Esophagus squamous epithelium (tissue), 5 donors: ENCODE data around the gene DAAM1. TPM values are rescaled to one million over a fixed set of nuclear protein-coding genes. Genes with fewer than 3 reads are reported as not detected.

Experiments used
- DNase-seq: peaks from one replicate; lab custom pipeline; 2025; lab: John Stamatoyannopoulos, UW
- H3K27ac ChIP-seq, 4 donors: fragments of 200-600 bp; sonication (generic); one replicate each; pipeline ENCODE4 v1.5.1; 2016 to 2019; ENCODE audit warnings: mild to moderate bottlenecking in 1 of 4
- H3K27me3 ChIP-seq, 4 donors: fragments of 200-600 bp; sonication (generic); 1 replicate in 3 of 4; 2 replicates in 1 of 4; pipeline versions ENCODE4 v1.5.1 to v1.6.0; 2017 to 2021; ENCODE audit warnings: antibody characterized with exemption in 1 of 4
- H3K36me3 ChIP-seq, 3 donors: fragments of 200-600 bp; sonication (generic); one replicate each; pipeline ENCODE4 v1.5.1; 2016 to 2019
- H3K4me1 ChIP-seq, 3 donors: fragments of 200-600 bp; sonication (generic); one replicate each; pipeline ENCODE4 v1.5.1; 2017 to 2019
- H3K4me3 ChIP-seq, 4 donors: fragments of 200-600 bp; sonication (generic); 1 replicate in 3 of 4; 2 replicates in 1 of 4; pipeline ENCODE4 v1.5.1; 2016 to 2019; ENCODE audit warnings: mild to moderate bottlenecking in 2 of 4, moderate library complexity in 1 of 4
- H3K9me3 ChIP-seq, 3 donors: fragments of 200-600 bp; sonication (generic); one replicate each; pipeline ENCODE4 v1.5.1; 2016 to 2019
- POLR2A ChIP-seq, 4 donors: fragments of 450-650 bp; IDR thresholded peaks; one replicate each; pipeline ENCODE4 v1.6.1; 2017; ENCODE audit warnings: antibody characterized with exemption in 4 of 4, mild to moderate bottlenecking in 4 of 4, moderate library complexity in 3 of 4
- WGBS, 2 donors: methylation state at CpG; one replicate each; pipeline ENCODE4 v1.1.5; 2018; 5-methylcytosine and 5-hydroxymethylcytosine counted together
- intact Hi-C: fragments of 100-400 bp; cut with DNase I; formaldehyde crosslinking; loops from one replicate; pipeline ENCODE4 v1.15.0; 2022
- total RNA-seq, 4 donors: library from RNA; depleted of rRNA; stranded (reverse); fragments of >200 nt; gene quantifications; one replicate each; pipeline ENCODE4 v1.1.0, GENCODE V29; 2016
- TF ChIP-seq, protein P1 (sequence below), 6 experiments: fragments of 450-650 bp in 4 of 6; fragments of 200-600 bp in 2 of 6; sonication (generic) in 2 of 6; IDR thresholded peaks; one replicate each; pipeline ENCODE4 v1.5.1; 2016 to 2019; ENCODE audit warnings: antibody characterized with exemption in 6 of 6, mild to moderate bottlenecking in 4 of 6, moderate library complexity in 4 of 6
- donor health status: DM: yes; HTN: yes; CAD: no.

DAAM1 gene
- total RNA-seq, 4 donors from 2014 or later: 47.2 to 91.7 (median 64.0) TPM

DNA sequence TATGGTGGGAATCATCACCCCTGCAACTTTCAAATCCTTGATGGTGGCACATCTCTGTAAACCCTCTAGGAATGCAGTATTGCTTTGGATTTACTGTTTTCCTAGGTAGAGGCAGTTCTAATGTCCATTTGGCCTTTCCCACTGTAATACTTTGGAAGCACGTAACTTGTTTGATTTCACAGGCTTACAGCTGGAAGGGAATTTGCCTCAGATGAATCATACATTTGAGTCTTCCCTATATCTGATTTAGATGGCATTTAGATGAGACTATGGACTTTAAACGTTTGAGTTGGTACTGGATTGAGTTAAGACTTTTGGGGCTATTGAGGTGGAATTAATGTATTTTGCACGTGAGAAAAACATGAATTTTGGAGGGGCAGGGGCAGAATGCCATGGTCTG lies 35.9 kb downstream of the DAAM1 start:
- no peak overlapping the region for H3K4me3 ChIP-seq
- no peaks in the 10 kb centered on the region for H3K9me3 ChIP-seq
- H3K4me1 ChIP-seq: peaks cover 0 to 49% (median 12%) of the 10 kb centered on the region in 3 donors
- H3K27ac ChIP-seq: no peak overlapping the region
- no peaks in the 10 kb centered on the region for H3K36me3 ChIP-seq
- intact Hi-C loops: no loop called here
- TF ChIP-seq, protein P1, sequence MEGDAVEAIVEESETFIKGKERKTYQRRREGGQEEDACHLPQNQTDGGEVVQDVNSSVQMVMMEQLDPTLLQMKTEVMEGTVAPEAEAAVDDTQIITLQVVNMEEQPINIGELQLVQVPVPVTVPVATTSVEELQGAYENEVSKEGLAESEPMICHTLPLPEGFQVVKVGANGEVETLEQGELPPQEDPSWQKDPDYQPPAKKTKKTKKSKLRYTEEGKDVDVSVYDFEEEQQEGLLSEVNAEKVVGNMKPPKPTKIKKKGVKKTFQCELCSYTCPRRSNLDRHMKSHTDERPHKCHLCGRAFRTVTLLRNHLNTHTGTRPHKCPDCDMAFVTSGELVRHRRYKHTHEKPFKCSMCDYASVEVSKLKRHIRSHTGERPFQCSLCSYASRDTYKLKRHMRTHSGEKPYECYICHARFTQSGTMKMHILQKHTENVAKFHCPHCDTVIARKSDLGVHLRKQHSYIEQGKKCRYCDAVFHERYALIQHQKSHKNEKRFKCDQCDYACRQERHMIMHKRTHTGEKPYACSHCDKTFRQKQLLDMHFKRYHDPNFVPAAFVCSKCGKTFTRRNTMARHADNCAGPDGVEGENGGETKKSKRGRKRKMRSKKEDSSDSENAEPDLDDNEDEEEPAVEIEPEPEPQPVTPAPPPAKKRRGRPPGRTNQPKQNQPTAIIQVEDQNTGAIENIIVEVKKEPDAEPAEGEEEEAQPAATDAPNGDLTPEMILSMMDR (IDR thresholded peaks at IDR 0.05): no peak
- no peak for TF ChIP-seq POLR2A (IDR thresholded peaks at IDR 0.05)
- no peaks in the 10 kb centered on the region for H3K27me3 ChIP-seq
- no peak for DNase-seq
- WGBS, 2 donors: 73 to 85% methylated on average over 3 of the region's 3 CpGs

DNA sequence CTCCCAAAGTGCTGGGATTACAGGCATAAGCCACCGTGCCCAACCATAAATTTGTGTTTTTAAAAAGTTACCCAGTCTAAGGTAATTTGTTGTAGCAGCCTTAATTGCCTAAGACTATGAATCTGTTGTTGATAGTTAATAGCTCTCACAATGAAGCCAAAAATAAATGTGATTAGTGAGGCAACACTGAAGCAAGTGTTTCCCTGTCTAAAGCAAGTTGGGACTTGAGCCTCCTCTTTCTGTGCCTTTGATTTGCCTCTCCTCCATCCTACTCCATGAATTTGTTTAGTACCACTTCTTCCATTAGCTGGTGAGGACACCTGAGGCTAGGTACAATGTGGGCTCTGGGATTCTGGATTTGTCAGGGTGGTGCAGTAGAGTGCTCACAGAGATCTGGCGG lies 36.8 kb downstream of the DAAM1 start:
- 70% methylated on average over 2 of the region's 2 CpGs for WGBS, 2 donors
- no peaks in the 10 kb centered on the region for H3K27me3 ChIP-seq
- H3K4me1 ChIP-seq: peaks cover 0 to 45% (median 22%) of the 10 kb centered on the region in 3 donors
- H3K36me3 ChIP-seq: no peaks in the 10 kb centered on the region
- no peak overlapping the region for H3K4me3 ChIP-seq
- DNase-seq: no peak
- H3K9me3 ChIP-seq: no peaks in the 10 kb centered on the region
- TF ChIP-seq POLR2A (IDR thresholded peaks at IDR 0.05): no peak
- TF ChIP-seq, protein P1 (IDR thresholded peaks at IDR 0.05): no peak
- intact Hi-C loops: no loop called here
- H3K27ac ChIP-seq: no peak overlapping the region

DNA sequence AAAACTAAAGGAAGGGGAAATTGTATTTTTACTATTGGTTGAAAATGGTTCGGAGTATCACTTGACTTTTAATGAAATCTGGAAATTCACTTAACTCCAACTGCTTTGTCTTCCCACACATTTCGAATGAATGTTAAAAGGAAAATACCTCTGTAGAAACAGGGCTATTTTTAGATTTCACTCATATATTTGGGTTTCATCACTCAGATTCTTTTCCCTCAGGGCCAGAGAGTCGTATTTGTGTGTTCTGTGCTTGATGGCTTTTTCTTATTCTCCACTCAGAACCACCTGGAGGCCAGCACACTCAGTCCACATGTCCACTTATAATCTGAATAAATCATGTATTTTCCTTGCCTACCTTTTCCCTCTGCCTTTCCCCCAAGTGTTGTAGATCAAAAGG lies 40.0 kb downstream of the DAAM1 start:
- WGBS, 2 donors: 49 to 59% methylated on average over 3 of the region's 3 CpGs
- no peak for DNase-seq
- Histone ChIP-seq H3K27ac (no peak overlapping the region), H3K27me3 (no peaks in the 10 kb centered on the region), H3K4me1 (peaks cover 0 to 39% (median 21%) of the 10 kb centered on the region in 3 donors), H3K9me3 (no peaks in the 10 kb centered on the region), H3K4me3 (no peak overlapping the region), H3K36me3 (no peaks in the 10 kb centered on the region)
- intact Hi-C loops: no loop called here
- TF ChIP-seq POLR2A (IDR thresholded peaks at IDR 0.05): no peak
- TF ChIP-seq, protein P1 (IDR thresholded peaks at IDR 0.05): no peak

DNA sequence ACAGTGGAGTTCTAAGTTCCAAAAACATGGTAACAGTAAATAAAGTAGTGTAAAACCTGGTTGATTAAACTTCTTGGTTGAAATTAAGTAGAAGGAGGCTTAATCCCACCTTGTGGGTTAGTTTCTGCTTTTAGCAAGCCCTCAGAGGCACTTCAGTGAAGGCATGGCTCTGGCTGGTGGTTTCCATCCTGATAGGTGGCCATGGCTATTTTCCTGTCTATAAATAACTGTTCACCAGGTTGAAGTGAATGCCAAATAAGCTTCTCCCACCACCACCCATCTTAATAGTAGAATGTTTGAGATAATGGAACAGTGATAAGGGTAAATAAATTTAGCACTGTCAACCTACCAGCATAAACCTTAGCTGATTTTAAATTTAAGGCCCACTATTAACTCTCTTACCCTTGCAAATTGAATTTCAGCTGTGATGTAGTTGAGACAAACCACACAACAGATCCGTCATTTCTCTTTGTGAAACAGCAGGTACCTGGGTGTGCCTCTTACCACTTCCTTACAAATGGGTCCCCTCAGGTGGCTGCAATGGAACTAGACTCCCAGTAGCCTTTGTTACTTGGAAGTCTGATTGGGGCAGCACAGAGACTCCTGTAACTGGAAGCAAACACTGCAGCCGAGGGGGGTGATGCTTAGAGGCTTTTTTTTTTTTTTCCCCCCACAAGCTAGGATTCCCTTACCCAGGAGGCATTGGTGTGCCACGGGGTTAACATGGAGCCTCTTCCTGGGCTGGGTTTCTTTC lies 41.4 kb downstream of the DAAM1 start:
- WGBS, 2 donors: 78 to 83% methylated on average over 2 to 3 of the region's 3 CpGs
- Histone ChIP-seq H3K27me3 (no peaks in the 10 kb centered on the region), H3K27ac (no peak overlapping the region), H3K36me3 (no peaks in the 10 kb centered on the region), H3K9me3 (no peaks in the 10 kb centered on the region), H3K4me1 (peaks cover 0 to 34% (median 21%) of the 10 kb centered on the region in 3 donors), H3K4me3 (no peak overlapping the region)
- intact Hi-C loops: no loop called here
- DNase-seq: no peak
- TF ChIP-seq, protein P1 (IDR thresholded peaks at IDR 0.05): no peak
- TF ChIP-seq POLR2A (IDR thresholded peaks at IDR 0.05): no peak

DNA sequence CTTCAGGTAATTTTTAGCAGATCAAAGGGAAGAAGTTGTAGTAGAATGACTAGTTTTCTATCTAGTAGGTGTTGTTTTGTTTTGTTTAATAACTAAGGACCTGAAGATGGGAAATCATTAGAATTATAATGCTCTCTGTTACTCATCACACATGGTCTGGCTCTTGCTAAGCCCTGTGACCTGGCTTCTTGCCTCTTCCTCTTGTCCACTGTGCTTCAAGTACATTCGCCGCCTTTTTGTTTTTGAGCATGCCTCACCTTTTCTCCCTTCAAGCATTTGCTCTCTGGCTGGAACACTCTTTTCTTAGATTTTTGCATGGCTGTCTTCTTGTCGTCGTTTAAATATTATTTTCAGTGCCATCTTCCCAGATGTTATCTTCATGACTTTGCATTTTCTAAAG lies 47.7 kb downstream of the DAAM1 start:
- no peaks in the 10 kb centered on the region for H3K36me3 ChIP-seq
- H3K4me3 ChIP-seq: no peak overlapping the region
- 71 to 87% methylated on average over 4 of the region's 4 CpGs for WGBS, 2 donors
- intact Hi-C loops: no loop called here
- no peak for TF ChIP-seq POLR2A (IDR thresholded peaks at IDR 0.05)
- no peaks in the 10 kb centered on the region for H3K9me3 ChIP-seq
- H3K4me1 ChIP-seq: peaks cover 2 to 41% (median 11%) of the 10 kb centered on the region in 3 donors
- no peak for DNase-seq
- H3K27ac ChIP-seq: no peak overlapping the region
- no peaks in the 10 kb centered on the region for H3K27me3 ChIP-seq
